Measurements from ENCODE around the gene GNL1.

The GNL1 gene

DNA sequence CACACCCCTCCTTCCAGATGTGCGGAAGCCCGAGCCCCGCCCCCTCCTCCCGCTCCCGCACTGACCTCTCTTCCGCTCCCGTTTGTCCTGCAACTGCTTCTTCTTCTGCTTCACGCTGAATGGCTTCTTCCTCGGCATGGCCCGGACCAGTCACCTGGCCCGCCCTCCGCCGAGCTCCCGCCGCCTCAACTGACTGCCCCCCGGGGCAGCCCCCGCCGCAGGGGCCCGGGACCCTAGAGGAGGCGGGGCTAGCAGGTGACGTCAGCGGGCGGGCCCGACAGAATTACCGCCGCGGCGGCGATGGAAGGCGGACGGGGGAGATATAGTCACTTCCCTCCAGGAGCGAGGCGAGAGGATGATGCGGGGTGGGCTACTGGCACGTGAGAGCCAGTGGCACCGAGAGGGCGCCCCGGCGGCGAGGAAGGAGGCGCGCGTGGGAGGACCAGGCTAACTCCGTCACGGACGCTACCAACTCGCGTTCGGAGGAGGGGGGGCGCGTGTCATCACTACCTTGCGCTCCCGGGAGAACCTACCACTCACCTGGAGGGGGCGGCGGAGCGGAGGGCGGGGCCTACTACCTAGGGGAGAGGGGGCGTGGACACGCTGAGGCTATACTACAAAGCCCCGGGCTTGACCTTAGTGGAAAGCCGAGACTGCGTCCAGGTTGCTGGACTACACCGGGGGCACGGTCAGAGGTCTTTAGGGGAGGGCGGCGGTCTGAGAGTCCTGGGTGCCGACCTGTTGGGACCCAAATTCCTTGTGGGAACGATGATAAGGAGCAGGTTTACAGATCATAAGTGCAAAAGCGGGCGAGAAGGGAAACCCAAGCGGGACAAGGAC, at the start of gene GNL1:
Gene GNL1, minus strand, starts transcription at position 424 of the 840 bp plus-strand sequence. Its CDS starts 286 bp downstream, at position 138.
- DNase-seq (ENCODE audit: low read depth in 2 of 2): peak; percentile 93 to 99

DNA sequence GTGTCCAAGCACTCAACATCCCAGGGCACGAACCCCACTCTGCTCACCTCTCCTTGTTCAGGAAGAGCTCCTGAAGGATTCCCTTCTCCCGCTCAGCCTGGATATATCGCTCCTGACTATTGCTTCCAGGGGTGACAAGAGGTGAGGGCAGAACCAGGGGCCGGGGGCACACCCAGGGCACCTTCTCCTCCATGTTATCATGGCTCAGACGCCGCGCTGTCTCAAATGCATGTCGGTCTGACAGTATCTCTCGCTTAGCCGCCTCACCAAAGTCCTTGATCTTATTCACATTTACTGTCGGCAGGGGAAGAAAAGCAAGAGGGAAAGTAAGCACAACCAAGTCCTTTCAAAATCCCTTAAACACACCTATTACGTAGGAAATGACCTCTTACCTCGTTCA, 47.7 kb upstream of the GNL1 start:
- no peak for DNase-seq (ENCODE audit: low read depth in 2 of 2)

DNA sequence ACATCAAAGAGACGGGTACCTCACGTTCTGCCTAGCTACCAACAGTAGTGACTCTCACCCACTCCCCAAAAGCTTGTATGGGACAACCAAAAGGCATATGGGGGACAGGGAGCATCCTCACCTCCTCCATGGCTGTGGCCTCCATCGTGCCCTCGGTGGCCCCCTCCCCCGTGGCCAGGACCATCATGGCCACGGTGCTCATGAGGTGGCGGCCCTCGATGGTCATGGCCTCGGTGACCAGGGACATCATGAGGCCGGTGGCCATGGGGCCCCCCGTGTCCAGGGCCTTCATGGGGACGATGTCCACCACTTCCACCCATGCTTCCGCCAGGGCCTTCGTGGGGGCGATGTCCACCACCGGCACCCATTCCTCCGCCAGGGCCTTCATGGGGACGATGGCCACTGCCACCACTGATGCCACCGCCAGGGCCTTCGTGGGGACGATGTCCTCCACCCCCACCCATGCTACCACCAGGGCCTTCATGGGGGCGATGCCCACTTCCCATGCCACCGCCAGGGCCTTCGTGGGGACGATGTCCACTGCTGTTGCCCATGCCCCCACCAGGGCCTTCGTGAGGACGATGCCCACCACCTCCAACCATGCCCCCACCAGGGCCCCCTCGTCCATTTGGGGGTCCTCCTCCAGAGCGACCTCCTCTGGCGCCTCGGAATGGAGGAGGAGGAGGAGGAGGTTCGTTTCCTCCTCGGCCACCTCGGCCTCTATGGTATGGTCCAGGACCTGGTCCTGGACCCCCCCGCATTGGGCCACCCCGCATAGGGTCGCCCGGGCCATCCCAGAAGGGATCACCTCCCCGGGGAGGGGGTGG, 45.7 kb upstream of the GNL1 start:
- no peak for DNase-seq (ENCODE audit: low read depth in 2 of 2)

DNA sequence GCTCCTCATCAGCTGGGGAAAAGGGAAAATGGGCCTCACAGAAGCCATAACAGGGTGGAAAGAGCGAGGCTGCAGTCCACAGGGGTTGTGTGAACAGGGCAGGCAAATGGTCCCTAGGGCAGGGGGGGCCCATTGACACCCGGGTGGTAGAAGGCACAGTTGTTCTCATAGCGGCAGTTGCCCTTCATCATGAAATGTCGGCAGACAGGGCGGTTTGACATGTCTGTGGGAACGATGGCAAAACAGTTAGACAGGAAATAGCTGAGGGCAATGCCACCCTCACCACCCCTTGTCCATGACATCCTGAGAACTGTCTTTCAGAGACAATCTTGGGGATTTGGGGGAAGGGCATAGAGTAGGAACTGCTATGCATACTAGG, 45.1 kb upstream of the GNL1 start:
- no peak for DNase-seq (ENCODE audit: low read depth in 2 of 2)

DNA sequence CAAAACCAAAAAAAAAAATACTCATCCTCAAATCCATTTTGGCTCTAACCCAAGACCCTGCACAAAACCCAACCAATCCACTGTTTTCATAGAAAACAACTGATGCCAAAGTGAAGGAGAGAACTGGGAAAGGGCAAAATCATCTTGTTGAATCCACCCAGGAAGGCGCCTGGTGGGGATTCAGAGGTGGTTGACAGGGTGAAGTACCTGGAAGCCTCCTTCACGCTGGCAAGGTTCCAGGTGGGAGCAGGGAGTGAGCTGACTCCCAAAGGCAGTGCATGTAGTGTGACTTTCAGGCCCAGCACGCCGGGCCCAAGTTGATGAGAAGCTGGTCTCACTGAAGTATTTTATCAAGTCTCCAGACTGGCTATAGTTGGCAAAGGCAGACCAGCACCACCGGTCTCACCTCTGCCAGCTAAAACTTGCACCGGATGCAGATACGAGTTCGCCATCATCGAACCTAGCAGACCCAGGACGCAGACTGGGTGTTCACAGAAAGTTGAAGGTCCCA, 44.2 kb upstream of the GNL1 start:
- no peak for DNase-seq (ENCODE audit: low read depth in 2 of 2)

DNA sequence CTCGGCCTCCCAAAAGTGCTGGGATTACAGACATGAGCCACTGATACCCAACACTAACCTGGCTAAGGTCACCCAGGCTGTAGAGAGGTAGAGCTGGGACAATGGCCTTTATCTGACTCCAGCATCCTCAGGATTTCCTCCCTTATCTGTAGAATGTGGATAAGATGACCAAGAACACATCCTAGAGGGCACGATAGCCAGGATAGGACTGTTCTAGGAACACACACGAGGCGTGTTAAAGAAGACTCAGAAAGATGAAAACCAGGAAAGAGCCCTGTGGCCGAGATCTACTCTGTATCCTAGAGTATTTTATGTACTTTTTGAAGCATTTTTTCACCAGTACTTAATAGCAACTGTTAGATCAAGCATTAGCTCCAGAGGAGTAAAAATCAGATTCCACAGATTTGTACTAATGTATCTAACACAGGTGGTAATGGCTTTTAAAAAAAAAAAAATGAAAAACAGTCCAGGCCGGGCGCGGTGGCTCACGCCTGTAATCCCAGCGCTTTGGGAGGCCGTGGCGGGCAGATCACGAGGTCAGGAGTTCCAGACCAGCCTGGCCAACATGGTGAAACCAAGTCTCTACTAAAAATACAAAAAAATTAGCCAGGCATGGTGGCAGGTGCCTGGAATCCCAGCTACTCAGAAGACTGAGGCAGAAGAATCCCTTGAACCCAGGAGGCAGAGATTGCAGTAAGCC, 43.5 kb upstream of the GNL1 start:
- no peak for DNase-seq (ENCODE audit: low read depth in 2 of 2)

GRCh38 chr6:30598912-30599624, 42.8 kb upstream of the GNL1 start:
- no peak for DNase-seq (ENCODE audit: low read depth in 2 of 2)

- DNase-seq (ENCODE audit: low read depth in 2 of 2): peak; percentile 49 to 76
These were observed 41.2 kb upstream of the GNL1 start for GRCh38 chr6:30597315-30598144.

GRCh38 chr6:30592287-30592686, 36.0 kb upstream of the GNL1 start:
- no peak for DNase-seq (ENCODE audit: low read depth in 2 of 2)

- DNase-seq (ENCODE audit: low read depth in 2 of 2): no peak
These were observed 34.7 kb upstream of the GNL1 start for GRCh38 chr6:30591008-30591407.

- no peak for DNase-seq (ENCODE audit: low read depth in 2 of 2)
These were observed 34.2 kb upstream of the GNL1 start for GRCh38 chr6:30590509-30590908.

DNA sequence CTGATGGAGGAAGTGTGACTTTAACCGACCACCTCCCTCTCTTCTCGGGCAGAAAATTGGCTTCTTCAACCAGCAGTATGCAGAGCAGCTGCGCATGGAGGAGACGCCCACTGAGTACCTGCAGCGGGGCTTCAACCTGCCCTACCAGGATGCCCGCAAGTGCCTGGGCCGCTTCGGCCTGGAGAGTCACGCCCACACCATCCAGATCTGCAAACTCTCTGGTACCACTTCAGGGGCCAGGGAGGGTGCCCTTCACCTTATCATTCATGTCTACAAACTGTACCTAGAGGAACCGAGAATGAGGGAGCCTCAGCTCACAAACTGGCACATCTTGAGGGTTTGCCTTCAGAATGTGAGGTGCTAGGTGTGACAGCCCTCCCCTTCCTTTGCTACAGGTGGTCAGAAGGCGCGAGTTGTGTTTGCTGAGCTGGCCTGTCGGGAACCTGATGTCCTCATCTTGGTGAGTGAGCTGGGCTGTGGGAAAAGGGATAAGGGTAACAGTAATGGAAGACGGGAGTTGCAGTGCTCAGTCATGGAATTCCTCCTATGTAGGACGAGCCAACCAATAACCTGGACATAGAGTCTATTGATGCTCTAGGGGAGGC, 33.6 kb upstream of the GNL1 start:
- no peak for DNase-seq (ENCODE audit: low read depth in 2 of 2)

- DNase-seq (ENCODE audit: low read depth in 2 of 2): no peak
These were observed 27.6 kb upstream of the GNL1 start for GRCh38 chr6:30583921-30584320.

GRCh38 chr6:30578051-30578450, 21.8 kb upstream of the GNL1 start:
- DNase-seq (ENCODE audit: low read depth in 2 of 2): no peak

- DNase-seq (ENCODE audit: low read depth in 2 of 2): no peak
These were observed 16.8 kb upstream of the GNL1 start for GRCh38 chr6:30573113-30573512.

DNA sequence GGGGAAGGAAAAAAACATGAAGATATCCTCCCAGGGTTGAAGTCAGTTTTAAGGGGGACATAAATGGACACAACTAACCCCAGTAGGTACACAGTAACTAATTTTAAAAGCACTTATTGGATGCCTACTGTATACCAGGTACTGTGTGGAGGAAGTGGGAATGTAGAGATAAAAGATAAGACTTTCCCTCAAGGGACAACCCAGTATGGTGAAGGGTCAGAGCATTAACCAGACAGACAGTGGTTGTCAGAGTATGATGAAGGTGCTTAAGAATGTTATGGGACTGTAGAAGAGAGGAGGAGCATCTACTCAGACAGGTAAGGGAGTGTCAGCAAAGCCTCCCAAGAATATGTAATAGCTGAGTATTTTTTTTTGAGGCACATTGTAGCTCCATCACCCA, 15.9 kb upstream of the GNL1 start:
- no peak for DNase-seq (ENCODE audit: low read depth in 2 of 2)

DNA sequence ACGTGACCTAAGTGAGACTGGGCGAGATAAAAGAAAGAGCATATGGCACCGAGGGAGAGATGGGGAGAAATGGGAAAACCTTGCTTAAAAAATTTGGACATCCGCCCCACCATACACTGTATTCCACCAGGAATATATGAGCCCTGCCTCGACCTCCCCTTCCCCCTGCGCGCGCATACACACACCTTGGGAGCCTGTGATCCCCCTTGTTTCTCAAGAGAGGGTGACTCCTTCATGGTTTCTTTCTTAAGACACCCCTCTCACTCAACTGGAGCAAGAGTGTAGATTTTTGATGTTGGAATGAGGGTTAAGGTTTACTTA, 15.4 kb upstream of the GNL1 start:
- DNase-seq (ENCODE audit: low read depth in 2 of 2): no peak

DNA sequence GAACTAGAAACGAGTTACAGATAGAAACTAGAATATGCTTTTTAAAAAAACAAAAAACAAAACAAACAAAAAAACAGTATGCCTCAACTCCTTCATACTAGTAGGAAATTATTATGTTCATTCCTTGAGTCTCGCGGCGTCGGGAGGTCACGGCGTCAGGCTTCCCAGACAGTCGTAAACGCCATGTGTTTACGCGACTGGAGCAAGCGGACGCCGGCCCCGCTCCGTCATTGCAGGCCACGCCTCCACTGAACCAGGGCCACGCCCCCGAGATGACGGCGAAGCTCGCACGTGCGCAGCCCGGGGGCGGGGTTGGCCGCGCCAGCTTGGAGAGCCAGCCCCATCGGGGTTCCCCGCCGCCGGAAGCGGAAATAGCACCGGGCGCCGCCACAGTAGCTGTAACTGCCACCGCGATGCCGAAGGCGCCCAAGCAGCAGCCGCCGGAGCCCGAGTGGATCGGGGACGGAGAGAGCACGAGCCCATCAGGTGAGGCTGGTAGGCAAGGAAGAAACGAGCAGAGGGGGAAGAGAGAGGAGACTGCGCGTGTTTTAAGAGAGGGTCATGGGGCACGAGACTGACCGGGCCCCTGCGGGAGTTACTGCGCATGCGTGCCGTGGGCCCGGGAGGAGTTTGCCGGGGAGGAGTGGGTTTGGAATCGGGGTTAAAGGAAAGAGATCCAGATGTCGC, 14.9 kb upstream of the GNL1 start, which contains the start of gene ABCF1:
Gene ABCF1, plus strand, starts transcription at position 368 of the 687 bp plus-strand sequence. Its CDS starts 46 bp downstream, at position 414.
- peak; percentile 99 for DNase-seq (ENCODE audit: low read depth in 2 of 2)

DNA sequence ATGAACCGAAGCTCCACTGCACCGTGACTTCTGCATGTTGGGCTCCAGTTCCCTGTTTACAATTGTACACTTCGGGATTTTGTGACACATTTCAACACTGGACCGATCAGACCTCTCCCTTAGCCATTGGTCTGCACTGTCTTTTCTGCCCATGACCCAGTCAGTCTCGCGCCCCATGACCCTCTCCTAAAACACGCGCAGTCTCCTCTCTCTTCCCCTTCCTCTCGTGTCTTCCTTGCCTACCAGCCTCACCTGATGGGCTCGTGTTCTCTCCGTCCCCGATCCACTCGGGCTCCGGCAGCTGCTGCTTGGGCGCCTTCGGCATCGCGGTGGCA, 14.4 kb upstream of the GNL1 start:
- no peak for DNase-seq (ENCODE audit: low read depth in 2 of 2)

DNA sequence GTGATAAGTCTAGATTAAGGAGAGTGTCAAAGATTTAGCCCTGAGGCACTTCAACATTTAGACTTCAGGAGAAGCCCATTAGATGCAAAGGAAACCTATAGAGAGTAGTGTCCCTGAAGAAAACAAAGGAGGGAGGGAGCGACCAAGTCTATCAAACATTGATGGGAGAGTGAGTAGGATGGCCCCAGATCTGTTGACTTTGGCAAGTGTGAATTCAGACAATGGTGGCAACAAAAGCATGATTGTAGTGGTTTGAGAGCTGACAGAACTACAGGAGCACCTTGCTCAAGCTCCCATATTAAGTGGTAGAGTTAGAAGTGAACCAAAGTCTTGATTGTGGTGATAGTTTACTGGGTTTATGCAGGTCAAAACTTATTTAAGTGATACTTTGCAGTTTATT, 14.0 kb upstream of the GNL1 start:
- no peak for DNase-seq (ENCODE audit: low read depth in 2 of 2)
